HG03469 (cell line): ENCODE results near the gene XYLT1.
A peak's percentile ranks its signal among the peaks of the same experiment; 100 is the strongest.

ENCODE experiments used
- ATAC-seq: cut with Tn5 transposase; IDR thresholded peaks from one replicate; pipeline ENCODE4 v1.9.1; 2021; ENCODE audit warnings: mild to moderate bottlenecking, moderate library complexity, moderate number of reproducible peaks; ENCODE audit not compliant: unreplicated experiment

Gene XYLT1

DNA sequence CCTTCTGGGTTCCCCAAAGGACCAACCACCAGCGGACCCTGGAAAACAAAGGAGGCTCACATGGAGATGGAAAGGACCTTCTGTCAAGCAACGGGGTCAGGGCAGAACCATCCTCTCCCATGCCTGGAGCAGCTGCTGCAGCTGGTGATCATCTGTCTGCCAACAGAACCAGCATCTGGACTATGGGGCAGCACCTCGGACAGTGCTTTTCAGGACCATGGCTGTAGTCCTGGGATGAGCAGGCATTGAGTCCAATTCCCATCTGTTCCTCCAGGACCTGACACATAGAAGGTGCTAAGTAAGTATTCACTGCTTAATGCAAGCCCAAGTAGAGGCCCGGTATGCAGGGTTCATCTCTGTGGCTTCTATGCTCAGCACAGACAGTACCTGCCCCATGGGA is 304.7 kb downstream of the XYLT1 start:
- ATAC-seq, result no peak

DNA sequence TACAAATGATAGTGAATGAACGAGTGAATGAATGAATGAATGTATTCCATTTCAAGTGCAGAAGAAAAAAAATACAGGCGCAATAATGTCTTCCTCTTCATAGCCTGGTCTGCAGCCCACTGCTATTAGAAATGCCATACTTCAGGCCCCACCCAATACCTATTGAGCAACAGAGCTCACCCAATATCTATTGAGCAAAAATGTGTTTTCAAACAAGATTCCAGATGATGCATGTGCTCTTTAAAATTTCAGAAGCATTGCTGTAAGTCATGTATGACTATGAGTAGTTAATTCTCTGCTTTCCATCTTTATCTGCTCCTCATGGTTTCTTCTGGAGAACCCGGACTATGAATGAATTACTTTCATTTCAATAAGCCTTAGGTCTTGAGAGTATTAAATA is 308.2 kb downstream of the XYLT1 start:
- no peak for ATAC-seq

DNA sequence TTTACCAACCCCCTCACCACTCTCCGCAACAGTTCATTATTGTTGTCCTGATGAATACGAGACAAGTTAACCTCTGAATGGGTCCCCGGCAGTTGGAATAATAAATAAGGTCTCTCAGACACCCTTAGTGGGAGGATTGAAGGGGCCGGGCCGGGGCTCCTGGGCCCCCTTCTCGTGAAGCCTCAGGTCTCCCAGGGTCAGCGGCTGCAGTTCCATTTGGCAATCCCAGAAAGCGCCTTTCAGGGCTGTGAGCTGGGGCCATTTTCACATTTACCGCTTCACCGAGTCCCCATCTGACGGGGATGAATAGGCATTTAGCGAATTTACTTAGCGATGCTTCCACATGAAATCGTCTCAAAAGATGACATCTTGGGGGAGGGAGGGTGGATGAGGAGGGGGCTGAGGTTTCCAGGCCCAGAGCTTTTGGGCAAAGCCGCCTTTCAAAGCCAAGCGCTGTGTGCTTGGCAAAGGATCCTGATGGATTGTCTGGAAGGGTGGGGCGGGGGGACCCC is 309.8 kb downstream of the XYLT1 start:
- no peak for ATAC-seq

- no peak for ATAC-seq
These were observed 310.4 kb downstream of the XYLT1 start for GRCh38 chr16:17160285-17160853.

DNA sequence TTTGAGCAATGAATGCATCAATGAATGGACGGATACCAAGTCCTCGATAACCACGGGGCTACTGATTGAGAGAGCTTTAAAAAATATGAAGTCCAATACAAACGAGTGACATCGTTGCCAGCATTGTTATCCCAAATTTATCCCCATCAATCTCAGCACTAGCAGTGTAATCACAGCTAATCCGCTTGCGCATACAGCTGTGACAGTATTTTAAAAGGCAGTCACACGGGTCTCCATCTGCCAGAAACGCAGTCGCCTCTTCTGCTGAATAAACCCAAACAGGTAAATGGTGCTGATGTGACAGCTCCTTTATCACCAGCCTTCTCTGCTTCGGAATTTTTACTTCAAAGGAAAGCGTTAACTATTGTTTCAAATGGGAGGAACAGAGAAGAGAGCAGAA is 311.1 kb downstream of the XYLT1 start:
- ATAC-seq, result no peak

- no peak for ATAC-seq
These were observed 314.8 kb downstream of the XYLT1 start for GRCh38 chr16:17155936-17156335.

DNA sequence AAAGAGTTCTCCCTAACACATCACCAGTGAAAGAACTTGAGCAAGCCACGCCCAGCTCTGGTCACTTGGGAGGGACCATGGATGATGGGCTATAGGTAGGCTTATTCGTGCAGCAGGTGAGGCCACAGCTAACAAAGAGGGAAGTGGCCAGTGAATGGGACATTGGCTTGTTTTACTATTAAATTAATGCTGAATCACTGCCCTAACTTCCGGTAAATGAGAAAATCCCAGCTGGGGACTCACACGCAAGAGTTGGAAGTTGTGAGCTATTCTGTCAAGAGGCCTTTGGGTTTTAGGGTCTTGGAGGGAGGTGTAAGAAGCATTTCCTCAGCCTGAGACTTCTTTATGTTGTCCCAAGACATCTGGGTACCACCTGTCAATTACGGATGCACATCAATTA is 315.3 kb downstream of the XYLT1 start:
- no peak for ATAC-seq

DNA sequence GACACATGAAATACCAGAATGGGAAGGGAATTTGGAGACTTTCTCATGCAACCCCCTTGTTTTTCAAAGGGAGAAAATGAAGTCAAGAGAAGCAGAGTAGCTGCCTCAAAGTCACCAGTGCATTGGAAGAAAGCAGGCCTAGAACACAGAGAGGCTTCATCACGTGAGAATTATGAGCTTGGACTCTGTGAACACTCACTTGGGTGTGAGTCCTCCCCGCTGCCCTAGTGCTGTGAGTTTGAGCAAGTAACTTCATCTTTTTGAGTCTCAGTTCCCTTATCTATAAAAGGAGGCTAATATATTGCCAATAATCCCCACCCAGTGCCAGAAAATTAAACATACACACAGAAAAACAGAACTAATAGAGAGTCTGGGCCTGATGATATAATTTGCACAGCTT is 315.8 kb downstream of the XYLT1 start:
- no peak for ATAC-seq

DNA sequence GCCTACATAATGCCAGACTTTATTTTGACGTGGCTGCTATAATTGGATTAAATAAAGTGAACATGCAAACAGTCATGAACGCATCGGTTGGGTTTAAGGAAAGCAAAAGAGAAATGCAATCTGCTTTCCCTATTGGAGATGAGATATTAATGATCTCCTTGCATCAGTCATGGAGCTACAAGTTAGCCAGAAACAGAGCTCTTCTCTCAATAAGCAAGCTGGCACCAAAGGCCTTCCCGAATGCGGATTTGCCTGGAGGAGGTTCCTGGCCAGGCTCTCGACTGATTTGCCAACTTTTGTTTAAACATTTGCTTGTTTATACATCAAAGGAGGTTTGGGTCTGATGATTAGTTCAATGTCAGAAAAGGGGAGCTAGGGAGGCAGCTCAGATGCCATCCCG is 318.4 kb downstream of the XYLT1 start:
- no peak for ATAC-seq

GRCh38 chr16:17151335-17151734 is 319.4 kb downstream of the XYLT1 start:
- no peak for ATAC-seq

- ATAC-seq, result no peak
These were observed 320.8 kb downstream of the XYLT1 start for GRCh38 chr16:17149904-17150483.

GRCh38 chr16:17147942-17148341 is 322.8 kb downstream of the XYLT1 start:
- ATAC-seq, result no peak

DNA sequence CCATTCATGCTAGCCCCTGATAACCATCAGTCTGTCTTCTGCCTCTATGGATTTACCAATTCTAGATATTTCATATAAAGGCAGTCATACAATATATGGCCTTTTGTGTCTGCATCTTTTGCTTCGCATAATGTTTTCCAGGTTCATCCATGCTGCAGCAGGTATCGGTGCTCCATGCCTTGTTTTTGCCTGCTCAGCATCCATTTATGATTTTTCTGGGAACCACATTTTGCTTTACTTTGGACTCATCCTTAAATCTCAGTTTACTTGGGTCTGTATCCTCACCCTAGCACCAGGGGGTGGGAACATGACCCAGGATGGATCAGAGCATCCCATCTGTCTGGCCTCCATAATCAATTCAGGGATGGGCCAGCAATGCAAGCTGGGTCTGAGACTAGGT is 325.7 kb downstream of the XYLT1 start:
- no peak for ATAC-seq

DNA sequence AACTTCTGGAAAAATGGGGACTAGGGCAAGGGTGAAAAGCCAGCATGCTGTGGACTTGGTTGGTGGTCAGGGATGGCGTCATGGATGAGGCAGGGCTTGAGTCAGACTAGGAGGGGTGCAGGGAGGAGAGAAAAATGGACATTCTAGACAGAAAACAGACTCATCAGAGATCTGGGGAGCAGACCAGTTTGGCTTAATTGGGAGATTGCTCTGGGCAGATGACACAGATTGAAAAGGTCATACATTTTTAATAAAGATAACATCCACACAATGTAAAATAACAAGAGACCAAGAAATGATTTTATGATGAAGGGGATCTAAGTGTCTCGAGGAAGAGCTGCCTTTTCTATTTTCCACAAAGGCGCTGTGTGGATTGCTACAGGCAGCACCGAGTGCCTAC is 326.3 kb downstream of the XYLT1 start:
- no peak for ATAC-seq

GRCh38 chr16:17143546-17144419 is 327.0 kb downstream of the XYLT1 start:
- ATAC-seq, result no peak

- no peak for ATAC-seq
These were observed 332.0 kb downstream of the XYLT1 start for GRCh38 chr16:17138801-17139200.

DNA sequence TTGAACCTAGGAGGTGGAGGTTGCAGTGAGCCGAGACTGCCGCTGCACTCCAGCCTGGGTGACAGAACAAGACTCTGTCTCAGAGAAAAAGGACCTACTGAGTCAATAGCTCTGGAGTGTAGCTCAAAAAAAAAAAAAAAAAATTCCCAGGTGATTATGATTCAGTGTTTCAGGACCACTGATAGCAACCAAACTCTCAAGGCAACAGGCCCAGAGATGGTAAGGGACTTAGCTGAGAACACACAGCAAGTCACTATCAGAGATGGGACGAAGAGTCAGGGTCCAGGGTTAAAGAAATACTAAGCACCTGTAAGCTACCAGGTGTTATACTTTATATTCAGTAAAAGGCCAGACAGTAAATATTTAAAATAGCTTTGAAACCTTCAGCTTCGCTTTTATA is 335.3 kb downstream of the XYLT1 start:
- no peak for ATAC-seq

DNA sequence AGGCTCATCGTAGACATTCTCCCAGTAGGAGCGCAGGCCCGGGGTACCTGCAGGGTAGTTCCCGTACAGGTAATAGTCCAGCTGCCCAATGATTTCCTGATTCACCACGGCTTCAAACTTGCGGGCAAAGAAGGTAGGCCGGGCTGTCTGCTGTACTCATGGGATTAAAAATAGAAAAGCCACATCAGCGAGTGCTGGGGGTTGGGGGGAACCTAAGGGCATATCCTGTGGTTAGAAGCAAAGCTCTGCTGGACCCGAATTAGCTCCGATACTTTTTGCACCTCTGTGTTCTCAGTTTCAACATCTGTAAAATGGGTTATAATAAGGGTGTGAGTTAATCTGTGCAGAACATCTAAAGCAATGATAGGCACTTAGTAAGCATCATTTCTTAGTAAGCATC is 336.2 kb downstream of the XYLT1 start:
- ATAC-seq, result peak; percentile 76

DNA sequence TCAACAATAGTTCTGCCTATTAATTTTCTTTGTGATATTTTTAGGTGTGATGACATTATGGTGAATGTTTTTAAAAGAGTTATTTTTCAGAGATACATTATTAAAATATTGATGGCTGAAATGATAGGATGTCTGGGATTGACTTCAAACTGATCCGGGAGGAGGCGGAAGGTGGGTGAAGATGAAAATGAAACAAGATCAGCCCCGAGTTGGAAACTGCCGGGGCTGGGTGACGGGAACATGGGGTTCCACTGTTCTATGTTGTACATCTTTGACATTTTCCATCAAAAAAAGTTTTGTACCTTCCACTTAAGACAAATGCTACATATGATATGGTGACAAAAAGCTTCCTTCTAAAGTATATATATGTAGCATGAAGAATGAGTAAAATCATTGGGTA is 336.9 kb downstream of the XYLT1 start:
- no peak for ATAC-seq

DNA sequence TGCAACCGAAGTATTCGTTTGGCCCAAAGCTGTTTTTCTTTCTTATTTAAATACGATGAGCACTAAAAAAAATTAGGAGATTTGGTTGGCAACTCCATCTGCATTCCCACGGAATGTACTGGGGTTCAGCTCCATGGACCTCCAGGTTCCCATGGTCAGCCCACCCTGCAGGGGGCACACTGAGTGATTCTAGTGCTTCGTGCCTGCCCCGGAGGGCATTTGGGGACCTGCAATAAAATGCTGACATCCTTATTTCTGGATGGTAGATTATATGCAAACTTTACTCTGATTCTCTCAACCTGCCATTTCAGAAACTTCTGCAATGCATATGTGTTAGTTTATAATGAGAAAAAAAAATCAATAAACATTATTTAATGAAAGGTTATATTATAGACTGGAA is 339.4 kb downstream of the XYLT1 start:
- ATAC-seq, result no peak

- ATAC-seq, result no peak
These were observed 340.0 kb downstream of the XYLT1 start for GRCh38 chr16:17130733-17131132.

- ATAC-seq, result no peak
These were observed 340.8 kb downstream of the XYLT1 start for GRCh38 chr16:17129971-17130370.
